Lower leg skin (tissue), 4 donors: ENCODE measurements around the gene KRTAP4-9. TPM values are rescaled to one million over a fixed set of nuclear protein-coding genes. Genes with fewer than 3 reads are reported as not detected.
"Not testable (repeated sequence)": the region's sequence is repeated elsewhere in the genome, so short reads cannot be mapped to it uniquely, and the experiment has no call there.

Experiments used
- DNase-seq, 2 donors: peaks; one replicate each; pipeline ENCODE4 v3.0.0-alpha.2; 2019; ENCODE audit warnings: low spot score in 2 of 2
- H3K4me3 ChIP-seq: fragments of 200-600 bp; sonication (generic); 2 replicates; pipeline ENCODE4 v1.5.1; 2017; ENCODE audit warnings: mild to moderate bottlenecking, low read depth; ENCODE audit not compliant: poor library complexity, severe bottlenecking
- POLR2A ChIP-seq, 2 donors: fragments of 450-650 bp; IDR thresholded peaks; one replicate each; pipeline ENCODE4 v1.6.1; 2016 to 2017; ENCODE audit warnings: antibody characterized with exemption in 2 of 2, mild to moderate bottlenecking in 1 of 2, moderate library complexity in 1 of 2
- WGBS, 2 donors: methylation state at CpG; one replicate each; pipeline ENCODE4 v1.1.5; 2018; 5-methylcytosine and 5-hydroxymethylcytosine counted together
- intact Hi-C: fragments of 100-400 bp; cut with DNase I; formaldehyde crosslinking; loops from one replicate; pipeline ENCODE4 v1.15.0; 2023; ENCODE audit warnings: low total_unique reads
- total RNA-seq, 4 donors: library from RNA; depleted of rRNA; stranded (reverse); fragments of >200 nt; gene quantifications; one replicate each; pipeline ENCODE4 v1.1.0, GENCODE V29; 2016
- TF ChIP-seq, protein P1 (sequence below), 3 donors: fragments of 450-650 bp; IDR thresholded peaks; one replicate each; pipeline ENCODE4 v1.5.1; 2016; ENCODE audit warnings: antibody characterized with exemption in 3 of 3, mild to moderate bottlenecking in 3 of 3, moderate library complexity in 2 of 3

KRTAP4-9 gene
- total RNA-seq, 4 donors from 2014 or later: 0.44 to 73.5 (median 2.6) TPM; not detected in 1

DNA sequence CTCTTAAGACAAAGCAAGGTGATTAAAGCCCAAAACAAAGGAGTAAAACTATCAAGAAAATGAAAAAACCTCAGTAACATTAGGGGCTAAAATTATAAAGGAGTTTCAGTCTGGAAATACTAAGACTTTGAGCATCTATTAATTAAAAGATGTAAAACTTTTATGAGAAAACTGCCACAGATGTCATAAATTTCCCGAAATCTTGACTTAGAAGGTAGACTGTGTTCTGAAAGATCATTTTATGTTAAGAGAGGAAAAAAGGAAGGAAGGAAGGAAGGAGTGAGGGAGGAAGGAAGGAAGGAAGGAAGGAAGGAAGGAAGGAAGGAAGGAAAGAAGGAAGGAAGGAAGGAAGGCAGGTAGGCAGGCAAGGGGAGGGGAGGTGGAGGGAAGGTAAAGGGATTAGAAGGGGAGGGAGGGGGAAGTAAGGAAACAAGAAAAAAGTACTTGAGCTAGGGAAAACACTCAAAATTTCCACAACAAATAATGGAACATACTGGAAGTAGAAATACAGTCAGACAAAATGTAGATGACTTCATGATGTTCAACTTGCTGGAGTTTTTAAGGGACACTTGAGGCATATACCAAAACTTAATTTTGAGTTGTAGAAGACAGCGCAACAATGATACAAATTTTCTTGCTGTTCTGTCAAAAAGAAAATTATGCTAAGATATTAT, 42.5 kb downstream of the KRTAP4-9 start:
- H3K4me3 ChIP-seq: no peak overlapping the region
- DNase-seq: no peak
- WGBS, 2 donors: 66 to 93% methylated on average over 2 of the region's 2 CpGs
- TF ChIP-seq POLR2A (IDR thresholded peaks at IDR 0.05): no peak
- TF ChIP-seq, protein P1, sequence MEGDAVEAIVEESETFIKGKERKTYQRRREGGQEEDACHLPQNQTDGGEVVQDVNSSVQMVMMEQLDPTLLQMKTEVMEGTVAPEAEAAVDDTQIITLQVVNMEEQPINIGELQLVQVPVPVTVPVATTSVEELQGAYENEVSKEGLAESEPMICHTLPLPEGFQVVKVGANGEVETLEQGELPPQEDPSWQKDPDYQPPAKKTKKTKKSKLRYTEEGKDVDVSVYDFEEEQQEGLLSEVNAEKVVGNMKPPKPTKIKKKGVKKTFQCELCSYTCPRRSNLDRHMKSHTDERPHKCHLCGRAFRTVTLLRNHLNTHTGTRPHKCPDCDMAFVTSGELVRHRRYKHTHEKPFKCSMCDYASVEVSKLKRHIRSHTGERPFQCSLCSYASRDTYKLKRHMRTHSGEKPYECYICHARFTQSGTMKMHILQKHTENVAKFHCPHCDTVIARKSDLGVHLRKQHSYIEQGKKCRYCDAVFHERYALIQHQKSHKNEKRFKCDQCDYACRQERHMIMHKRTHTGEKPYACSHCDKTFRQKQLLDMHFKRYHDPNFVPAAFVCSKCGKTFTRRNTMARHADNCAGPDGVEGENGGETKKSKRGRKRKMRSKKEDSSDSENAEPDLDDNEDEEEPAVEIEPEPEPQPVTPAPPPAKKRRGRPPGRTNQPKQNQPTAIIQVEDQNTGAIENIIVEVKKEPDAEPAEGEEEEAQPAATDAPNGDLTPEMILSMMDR (IDR thresholded peaks at IDR 0.05): no peak
- intact Hi-C loops: no loop called here

DNA sequence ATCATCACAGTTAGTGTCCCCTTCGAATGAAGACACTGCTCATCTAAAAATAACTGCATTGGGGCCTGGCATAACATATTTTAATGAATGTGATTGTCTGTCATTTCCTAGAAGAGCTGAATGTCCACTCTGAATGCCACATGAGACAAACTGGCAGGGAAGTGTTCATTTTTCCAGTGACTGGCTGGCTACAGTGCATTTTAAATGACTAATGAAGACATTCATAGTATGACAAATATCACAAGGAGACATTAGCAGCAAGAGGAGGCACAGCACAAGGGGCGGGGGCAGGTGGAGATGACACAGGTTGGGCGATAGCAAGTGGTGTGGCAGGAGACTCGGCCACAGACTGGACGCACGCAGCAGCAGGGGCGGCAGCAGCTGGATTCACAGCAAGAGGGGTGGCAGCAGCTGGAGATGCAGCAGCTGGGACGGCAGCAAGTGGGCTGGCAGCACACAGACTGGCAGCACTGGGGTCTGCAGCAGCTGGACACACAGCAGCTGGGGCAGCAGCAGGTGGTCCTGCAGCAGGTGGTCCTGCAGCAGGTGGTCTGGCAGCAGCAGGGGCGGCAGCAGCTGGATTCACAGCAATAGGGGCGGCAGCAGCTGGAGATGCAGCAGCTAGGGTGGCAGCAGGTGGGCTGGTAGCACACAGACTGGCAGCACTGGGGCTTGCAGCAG, 43.9 kb downstream of the KRTAP4-9 start:
- H3K4me3 ChIP-seq, DNase-seq, intact Hi-C loops: not testable (repeated sequence)
- 86 to 88% methylated on average over 10 of the region's 10 CpGs for WGBS, 2 donors

DNA sequence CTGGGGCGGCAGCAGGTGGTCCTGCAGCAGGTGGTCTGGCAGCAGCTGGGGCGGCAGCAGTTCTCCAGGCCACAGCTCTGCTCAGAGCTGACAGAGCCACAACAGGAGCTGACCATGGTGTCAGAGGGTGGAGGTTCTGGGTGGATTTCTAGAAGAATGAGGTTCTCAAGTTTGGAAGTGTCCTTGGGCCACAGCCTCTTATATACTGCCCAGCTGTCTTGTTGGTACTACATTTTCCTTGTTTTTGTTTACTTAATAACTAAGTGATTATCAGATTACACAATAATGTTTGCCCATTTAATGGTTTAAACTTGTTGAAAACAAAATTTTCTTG, 44.4 kb downstream of the KRTAP4-9 start, which contains the start of gene KRTAP4-5:
TSS of gene KRTAP4-5 (minus strand) at position 174 of the 334 bp plus-strand sequence. CDS start at position 116, 58 bp downstream.
- no peak within 1 kb of the TSS for H3K4me3 ChIP-seq
- TF ChIP-seq POLR2A (IDR thresholded peaks at IDR 0.05): no peak
- TF ChIP-seq, protein P1 (IDR thresholded peaks at IDR 0.05): no peak
- WGBS, 2 donors: 44 to 50% methylated on average over 2 of the region's 2 CpGs
- no peak for DNase-seq
- intact Hi-C loops: no loop called here

DNA sequence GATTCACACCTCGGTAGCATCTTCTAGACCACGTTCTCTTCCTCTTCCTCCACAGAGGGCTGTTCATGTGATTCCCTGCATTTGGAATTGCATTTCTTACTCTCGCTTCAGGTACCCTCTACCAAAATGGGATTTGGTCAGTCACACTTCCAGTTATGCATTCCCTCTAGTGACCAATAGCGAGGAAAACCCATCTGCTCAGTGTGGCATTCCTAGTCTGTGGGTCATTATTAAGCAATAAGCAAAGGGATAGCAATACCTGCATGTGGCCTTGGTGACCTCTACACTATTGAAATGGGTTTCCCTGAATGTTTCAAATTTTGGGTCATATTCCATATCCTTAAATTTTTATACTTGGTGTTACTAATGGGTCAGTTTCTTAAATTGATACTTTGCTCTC, 44.8 kb downstream of the KRTAP4-9 start:
- no peak for TF ChIP-seq POLR2A (IDR thresholded peaks at IDR 0.05)
- TF ChIP-seq, protein P1 (IDR thresholded peaks at IDR 0.05): no peak
- DNase-seq: no peak
- intact Hi-C loops: no loop called here
- no peak overlapping the region for H3K4me3 ChIP-seq
- WGBS, 2 donors: 86 to 87% methylated on average over 4 of the region's 4 CpGs

DNA sequence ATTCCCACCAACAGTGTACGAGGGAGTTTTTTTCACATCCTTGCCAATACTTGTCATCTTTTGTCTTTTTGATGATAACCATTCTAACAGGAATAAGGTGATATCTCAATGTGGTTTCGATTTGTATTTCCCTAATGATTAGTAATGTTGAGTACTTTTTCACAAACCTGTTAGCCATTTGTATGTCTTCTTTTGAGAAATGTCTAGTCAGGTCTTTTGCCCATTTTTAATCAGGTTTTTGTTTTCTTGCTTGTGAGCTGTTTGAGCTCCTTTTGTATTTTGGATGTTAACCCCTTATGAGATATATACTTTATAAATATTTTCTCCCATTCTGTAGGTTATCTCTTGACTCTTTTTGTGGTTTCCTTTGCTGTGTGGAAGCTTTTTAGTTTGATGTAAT, 46.3 kb downstream of the KRTAP4-9 start:
- H3K4me3 ChIP-seq: no peak overlapping the region
- intact Hi-C loops: no loop called here
- TF ChIP-seq POLR2A (IDR thresholded peaks at IDR 0.05): no peak
- TF ChIP-seq, protein P1 (IDR thresholded peaks at IDR 0.05): no peak
- no peak for DNase-seq
- 57 to 63% methylated on average over 2 of the region's 2 CpGs for WGBS, 2 donors

DNA sequence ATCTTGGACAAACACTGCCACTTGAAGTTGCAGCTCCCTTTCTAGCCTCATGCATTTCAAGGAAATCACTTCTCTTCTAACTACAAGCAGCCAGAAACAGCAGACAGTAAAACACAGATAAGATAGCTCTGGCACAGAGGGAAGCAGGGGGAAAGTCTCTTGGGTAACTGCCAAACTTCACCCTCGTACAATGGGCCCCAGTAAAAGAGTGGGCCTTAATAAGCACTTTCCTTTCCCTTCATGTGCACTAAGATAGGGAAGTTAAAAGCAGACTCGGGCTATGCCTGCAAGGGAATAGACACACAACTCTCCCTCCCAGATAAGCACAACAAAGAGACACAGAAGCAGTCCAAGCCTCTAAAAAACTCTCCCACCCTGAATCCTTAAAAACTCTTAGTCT, 48.7 kb downstream of the KRTAP4-9 start:
- WGBS, 2 donors: 30 to 50% methylated on average over 2 of the region's 2 CpGs
- intact Hi-C loops: no loop called here
- H3K4me3 ChIP-seq: no peak overlapping the region
- TF ChIP-seq, protein P1 (IDR thresholded peaks at IDR 0.05): no peak
- no peak for TF ChIP-seq POLR2A (IDR thresholded peaks at IDR 0.05)
- DNase-seq: no peak

Other genes starting within 250 kb of the KRTAP4-9 start
- not detected for gene KRT12, start 238.2 kb upstream of the KRTAP4-9 start, total RNA-seq
- under 1 TPM in 1 of 4 donors, not detected in 3; 0.12 TPM for gene KRT20, start 220.1 kb upstream of the KRTAP4-9 start, total RNA-seq
- gene KRT23, start 167.7 kb upstream of the KRTAP4-9 start, total RNA-seq: 100 to 1,000 TPM; 302 to 577 (median 454) TPM
- 1 to 10 TPM in 1 of 4 donors, under 1 TPM in 1, not detected in 2; 0.51 to 8.8 TPM for gene KRT39, start 138.4 kb upstream of the KRTAP4-9 start, total RNA-seq
- gene KRT40, start 121.1 kb upstream of the KRTAP4-9 start, total RNA-seq: 10 to 100 TPM in 1 of 4 donors, not detected in 3; 12.3 TPM
- 10 to 100 TPM in 1 of 4 donors, not detected in 3; 11.6 TPM for gene KRTAP3-3, start 111.2 kb upstream of the KRTAP4-9 start, total RNA-seq
- 10 to 100 TPM in 1 of 4 donors, not detected in 3; 84.1 TPM for gene KRTAP3-2, start 105.5 kb upstream of the KRTAP4-9 start, total RNA-seq
- 10 to 100 TPM in 1 of 4 donors, 1 to 10 TPM in 1, not detected in 2; 4.0 to 83.2 TPM for gene KRTAP3-1, start 96.3 kb upstream of the KRTAP4-9 start, total RNA-seq
- gene KRTAP1-5, start 78.2 kb upstream of the KRTAP4-9 start, total RNA-seq: 100 to 1,000 TPM in 1 of 4 donors, 10 to 100 TPM in 1, under 1 TPM in 1, not detected in 1; 0.22 to 168 (median 10.9) TPM
- gene KRTAP1-4, start 75.2 kb upstream of the KRTAP4-9 start, total RNA-seq: 1 to 10 TPM in 1 of 4 donors, not detected in 3; 4.2 TPM
- gene KRTAP1-3, start 70.5 kb upstream of the KRTAP4-9 start, total RNA-seq: 100 to 1,000 TPM in 1 of 4 donors, 1 to 10 TPM in 1, not detected in 2; 1.6 to 107 TPM
- 100 to 1,000 TPM in 1 of 4 donors, 1 to 10 TPM in 1, under 1 TPM in 1, not detected in 1; 0.32 to 195 (median 5.1) TPM for gene KRTAP1-1, start 63.9 kb upstream of the KRTAP4-9 start, total RNA-seq
- gene KRTAP2-1, start 58.1 kb upstream of the KRTAP4-9 start, total RNA-seq: 10 to 100 TPM in 1 of 4 donors, 1 to 10 TPM in 1, not detected in 2; 7.0 to 83.9 TPM
- gene KRTAP2-2, start 50.2 kb upstream of the KRTAP4-9 start, total RNA-seq: 10 to 100 TPM in 1 of 4 donors, 1 to 10 TPM in 1, not detected in 2; 3.6 to 58.7 TPM
- 10 to 100 TPM in 1 of 4 donors, 1 to 10 TPM in 1, not detected in 2; 3.9 to 12.8 TPM for gene KRTAP2-3, start 45.3 kb upstream of the KRTAP4-9 start, total RNA-seq
- 10 to 100 TPM in 1 of 4 donors, not detected in 3; 61.4 TPM for gene KRTAP2-4, start 39.5 kb upstream of the KRTAP4-9 start, total RNA-seq
- gene KRTAP4-7, start 21.2 kb upstream of the KRTAP4-9 start, total RNA-seq: 10 to 100 TPM in 1 of 4 donors, 1 to 10 TPM in 1, under 1 TPM in 1, not detected in 1; 0.54 to 73.1 (median 2.4) TPM
- 10 to 100 TPM in 1 of 4 donors, not detected in 3; 27.3 TPM for gene KRTAP4-8, start 7.2 kb upstream of the KRTAP4-9 start, total RNA-seq
- not detected for gene KRTAP4-16, start 3.2 kb upstream of the KRTAP4-9 start, total RNA-seq
- gene KRTAP4-11, start 13.0 kb downstream of the KRTAP4-9 start, total RNA-seq: 10 to 100 TPM in 1 of 4 donors, under 1 TPM in 1, not detected in 2; 0.89 to 20.6 TPM
- gene KRTAP4-12, start 18.8 kb downstream of the KRTAP4-9 start, total RNA-seq: 10 to 100 TPM in 1 of 4 donors, not detected in 3; 57.0 TPM
- 10 to 100 TPM in 1 of 4 donors, under 1 TPM in 1, not detected in 2; 0.25 to 54.3 TPM for gene KRTAP4-6, start 35.2 kb downstream of the KRTAP4-9 start, total RNA-seq
- gene KRTAP4-5, start 44.4 kb downstream of the KRTAP4-9 start, total RNA-seq: 10 to 100 TPM in 1 of 4 donors, under 1 TPM in 1, not detected in 2; 0.34 to 14.9 TPM
- 100 to 1,000 TPM in 1 of 4 donors, under 1 TPM in 1, not detected in 2; 0.84 to 102 TPM for gene KRTAP4-4, start 55.4 kb downstream of the KRTAP4-9 start, total RNA-seq
- gene KRTAP4-3, start 62.8 kb downstream of the KRTAP4-9 start, total RNA-seq: 10 to 100 TPM in 1 of 4 donors, 1 to 10 TPM in 1, not detected in 2; 1.2 to 54.0 TPM
- 10 to 100 TPM in 1 of 4 donors, 1 to 10 TPM in 1, not detected in 2; 5.0 to 75.4 TPM for gene KRTAP4-2, start 72.8 kb downstream of the KRTAP4-9 start, total RNA-seq
- 10 to 100 TPM in 1 of 4 donors, 1 to 10 TPM in 1, not detected in 2; 2.1 to 66.2 TPM for gene KRTAP4-1, start 79.5 kb downstream of the KRTAP4-9 start, total RNA-seq
- under 1 TPM in 1 of 4 donors, not detected in 3; 0.91 TPM for gene KRTAP9-1, start 84.5 kb downstream of the KRTAP4-9 start, total RNA-seq
- gene KRTAP9-2, start 121.3 kb downstream of the KRTAP4-9 start, total RNA-seq: 100 to 1,000 TPM in 1 of 4 donors, 10 to 100 TPM in 1, not detected in 2; 18.1 to 183 TPM
- 100 to 1,000 TPM in 1 of 4 donors, 1 to 10 TPM in 1, under 1 TPM in 1, not detected in 1; 0.27 to 218 (median 8.7) TPM for gene KRTAP9-3, start 127.1 kb downstream of the KRTAP4-9 start, total RNA-seq
- gene KRTAP9-8, start 132.6 kb downstream of the KRTAP4-9 start, total RNA-seq: 100 to 1,000 TPM in 1 of 4 donors, under 1 TPM in 2, not detected in 1; 0.47 to 120 (median 0.97) TPM
- 100 to 1,000 TPM in 1 of 4 donors, 1 to 10 TPM in 1, under 1 TPM in 1, not detected in 1; 0.37 to 177 (median 2.1) TPM for gene KRTAP9-4, start 144.3 kb downstream of the KRTAP4-9 start, total RNA-seq
- 10 to 100 TPM in 1 of 4 donors, 1 to 10 TPM in 1, not detected in 2; 2.1 to 94.5 TPM for gene KRTAP9-9, start 150.0 kb downstream of the KRTAP4-9 start, total RNA-seq
- gene KRTAP9-6, start 160.0 kb downstream of the KRTAP4-9 start, total RNA-seq: under 1 TPM in 2 of 4 donors, not detected in 2; 0.38 to 0.62 TPM
- 10 to 100 TPM in 1 of 4 donors, under 1 TPM in 1, not detected in 2; 0.51 to 17.1 TPM for gene KRTAP9-7, start 170.3 kb downstream of the KRTAP4-9 start, total RNA-seq
- 1 to 10 TPM in 1 of 4 donors, not detected in 3; 2.5 TPM for gene KRTAP29-1, start 197.5 kb downstream of the KRTAP4-9 start, total RNA-seq
- 1 to 10 TPM in 1 of 4 donors, not detected in 3; 5.9 TPM for gene KRTAP16-1, start 203.9 kb downstream of the KRTAP4-9 start, total RNA-seq
- 10 to 100 TPM in 1 of 4 donors, 1 to 10 TPM in 1, not detected in 2; 1.3 to 38.6 TPM for gene KRTAP17-1, start 210.3 kb downstream of the KRTAP4-9 start, total RNA-seq
- gene KRT33A, start 245.4 kb downstream of the KRTAP4-9 start, total RNA-seq: 10 to 100 TPM in 2 of 4 donors, under 1 TPM in 1, not detected in 1; 0.25 to 73.9 (median 11.0) TPM